RWPE2 (cell line): ENCODE data around the gene SH3BP4.

Experiments
- ATAC-seq: fragments of 200-7000 bp; cut with Tn5 transposase; 3 replicates; pipeline ENCODE4 v1.9.1; 2021; ENCODE audit warnings: low read depth
- DNase-seq: peaks from one replicate; pipeline ENCODE4 v3.0.0-alpha.2; 2020; ENCODE audit warnings: low spot score
- H3K27ac ChIP-seq: fragments of 450-650 bp; 2 replicates; pipeline ENCODE4 v1.5.1; 2017; ENCODE audit warnings: mild to moderate bottlenecking; ENCODE audit not compliant: poor library complexity, severe bottlenecking
- H3K27me3 ChIP-seq: fragments of 250-450 bp; sonication (Bioruptor Pico); 2 replicates; pipeline ENCODE4 v1.5.1; 2021; ENCODE audit warnings: mild to moderate bottlenecking, moderate library complexity; ENCODE audit not compliant: insufficient read depth, poor library complexity, severe bottlenecking
- H3K36me3 ChIP-seq: fragments of 250-450 bp; sonication (Bioruptor Pico); 2 replicates; pipeline ENCODE4 v1.5.1; 2020; ENCODE audit warnings: low read depth, mild to moderate bottlenecking, moderate library complexity
- H3K4me1 ChIP-seq: fragments of 250-450 bp; sonication (Bioruptor Pico); 2 replicates; pipeline ENCODE4 v1.5.1; 2021; ENCODE audit warnings: mild to moderate bottlenecking, moderate library complexity; ENCODE audit not compliant: insufficient read depth, poor library complexity, severe bottlenecking
- H3K4me3 ChIP-seq: fragments of 250-450 bp; sonication (Bioruptor Pico); 2 replicates; pipeline ENCODE4 v1.5.1; 2021; ENCODE audit warnings: mild to moderate bottlenecking, moderate library complexity; ENCODE audit not compliant: severe bottlenecking
- H3K9me3 ChIP-seq: fragments of 250-450 bp; sonication (Bioruptor Pico); 2 replicates; pipeline ENCODE4 v1.5.1; 2021; ENCODE audit warnings: mild to moderate bottlenecking, moderate library complexity; ENCODE audit not compliant: severe bottlenecking
- CTCF ChIP-seq: fragments of 450-650 bp; IDR thresholded peaks from one replicate; pipeline ENCODE4 v1.5.1; 2017; ENCODE audit warnings: mild to moderate bottlenecking, moderate library complexity; ENCODE audit not compliant: poor library complexity, severe bottlenecking

SH3BP4 gene

GRCh38 chr2:234982096-234982834, 30.4 kb downstream of the SH3BP4 start:
- DNase-seq: no peak
- ATAC-seq: no peak
- no peak for TF ChIP-seq CTCF

GRCh38 chr2:234983011-234983726, 31.4 kb downstream of the SH3BP4 start:
- TF ChIP-seq CTCF: no peak
- peaks cover 17% of the 10 kb centered on the region for H3K36me3 ChIP-seq
- no peaks in the 10 kb centered on the region for H3K9me3 ChIP-seq
- ATAC-seq (no peak), DNase-seq (no peak)
- no peak overlapping the region for H3K4me3 ChIP-seq
- H3K27me3 ChIP-seq: no peaks in the 10 kb centered on the region
- peaks cover 60% of the 10 kb centered on the region for H3K4me1 ChIP-seq
- H3K27ac ChIP-seq: peak overlapping the region; percentile 96

More at GRCh38 chr2:234982096-234982834, 30.4 kb downstream of the SH3BP4 start:
- Histone ChIP-seq H3K27me3 (no peaks in the 10 kb centered on the region), H3K9me3 (no peaks in the 10 kb centered on the region), H3K36me3 (peaks cover 12% of the 10 kb centered on the region), H3K4me3 (no peak overlapping the region), H3K27ac (peak overlapping the region; percentile 96), H3K4me1 (peaks cover 55% of the 10 kb centered on the region)

GRCh38 chr2:234985608-234986245, 33.9 kb downstream of the SH3BP4 start:
- Histone ChIP-seq H3K27me3 (no peaks in the 10 kb centered on the region), H3K27ac (no peak overlapping the region), H3K4me1 (peaks cover 61% of the 10 kb centered on the region), H3K36me3 (peaks cover 13% of the 10 kb centered on the region; the same call in 1 of the 2 replicates), H3K9me3 (no peaks in the 10 kb centered on the region), H3K4me3 (no peak overlapping the region)
- DNase-seq: no peak
- no peak for TF ChIP-seq CTCF
- ATAC-seq: no peak

GRCh38 chr2:234986390-234986789, 34.6 kb downstream of the SH3BP4 start:
- no peak for ATAC-seq
- H3K27ac ChIP-seq: peak overlapping the region; percentile 89
- no peak for TF ChIP-seq CTCF

More at GRCh38 chr2:234986390-234986789, 34.6 kb downstream of the SH3BP4 start:
- peaks cover 57% of the 10 kb centered on the region for H3K4me1 ChIP-seq
- H3K4me3 ChIP-seq: no peak overlapping the region
- no peaks in the 10 kb centered on the region for H3K27me3 ChIP-seq
- no peaks in the 10 kb centered on the region for H3K9me3 ChIP-seq
- DNase-seq: no peak
- peaks cover 18% of the 10 kb centered on the region for H3K36me3 ChIP-seq
